Medulla oblongata (tissue), 1 donor: Measurements from ENCODE around the gene ASPN.

Experiments used
- DNase-seq: peaks from one replicate; pipeline ENCODE4 v3.0.0-alpha.2; 2015; ENCODE audit errors: extremely low spot score

Gene ASPN

DNA sequence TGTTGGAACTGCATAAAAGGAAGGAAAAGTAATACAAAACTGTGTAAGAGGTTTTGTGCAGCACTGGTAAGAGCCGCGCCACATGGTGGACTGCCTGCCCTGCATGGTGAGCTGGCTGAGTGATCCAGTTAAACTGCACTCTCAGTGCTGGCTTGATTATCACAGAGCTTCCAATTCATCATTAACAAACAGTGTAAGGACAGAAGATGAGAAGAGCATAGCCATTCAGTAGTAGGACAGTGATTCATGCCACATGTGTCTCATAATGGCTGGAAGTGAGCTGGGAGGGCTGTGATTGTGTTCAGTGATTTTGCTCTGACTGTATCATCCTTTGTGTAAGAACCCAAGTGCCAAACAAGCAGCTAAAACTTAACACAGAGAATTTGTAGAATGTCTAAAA lies 14.1 kb downstream of the ASPN start:
- DNase-seq, result peak; percentile 51

- DNase-seq, result no peak
These were observed 14.8 kb downstream of the ASPN start for GRCh38 chr9:92467511-92467910.

GRCh38 chr9:92467041-92467440 lies 15.3 kb downstream of the ASPN start:
- no peak for DNase-seq

- DNase-seq, result no peak
These were observed 18.3 kb downstream of the ASPN start for GRCh38 chr9:92463984-92464383.

GRCh38 chr9:92463387-92463786 lies 18.9 kb downstream of the ASPN start:
- DNase-seq, result no peak

DNA sequence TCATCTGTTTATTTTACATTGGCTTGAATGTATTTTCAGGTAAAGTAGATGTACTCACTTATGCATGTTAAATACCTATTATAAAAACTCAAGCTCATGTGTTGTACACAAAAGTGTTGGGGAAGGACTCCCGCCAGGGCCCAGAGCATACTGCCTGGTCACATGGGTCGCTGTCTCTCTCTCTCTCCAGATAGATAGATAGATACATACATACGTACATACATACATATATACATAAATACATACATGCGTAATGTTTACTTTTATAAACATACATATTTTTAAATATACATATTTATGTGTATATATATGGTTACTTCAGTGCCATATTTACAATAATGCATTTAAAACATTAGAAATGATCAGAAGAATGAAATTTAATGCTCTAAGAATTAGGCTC lies 24.7 kb downstream of the ASPN start:
- no peak for DNase-seq

DNA sequence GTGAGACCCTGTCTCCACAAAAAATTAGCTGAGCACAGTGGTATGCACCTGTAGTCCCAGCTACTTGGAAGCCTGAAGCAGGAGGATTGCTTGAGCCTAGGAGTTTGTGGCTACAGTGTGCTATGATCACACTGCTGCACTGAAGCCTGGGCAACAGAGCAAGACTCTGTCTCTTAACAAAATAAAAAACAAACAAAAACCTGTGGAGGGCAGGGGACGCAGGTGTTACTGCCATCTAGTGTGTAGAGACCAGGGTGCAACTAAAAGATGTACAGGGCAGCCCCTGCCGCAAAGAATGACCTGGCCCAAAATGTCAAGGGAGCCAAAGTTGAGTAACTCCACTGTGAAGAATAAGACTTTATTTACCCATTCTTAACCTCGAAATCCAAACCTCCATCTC lies 27.1 kb downstream of the ASPN start:
- DNase-seq, result no peak

DNA sequence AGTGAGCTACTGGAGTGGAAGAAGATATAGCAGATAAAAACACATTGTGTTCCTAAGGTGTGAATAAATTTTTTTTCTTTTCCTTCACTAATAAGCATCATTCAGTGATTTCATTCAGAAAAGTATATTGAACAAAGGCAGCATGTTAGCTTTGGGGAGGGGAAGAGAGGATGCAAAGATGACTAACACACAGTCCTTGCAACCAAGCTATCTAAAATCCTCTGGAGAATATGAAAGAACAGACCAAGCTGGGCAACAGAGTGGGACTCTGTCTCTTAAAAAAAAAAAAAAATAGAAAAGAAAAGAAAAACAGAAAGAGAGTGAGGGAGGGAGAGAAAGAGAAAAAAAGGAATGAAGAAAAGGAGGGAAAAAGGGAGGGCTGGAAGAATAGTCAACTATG lies 35.8 kb downstream of the ASPN start:
- no peak for DNase-seq

- no peak for DNase-seq
These were observed 37.5 kb downstream of the ASPN start for GRCh38 chr9:92444841-92445240.

GRCh38 chr9:92440751-92441046 lies 41.6 kb downstream of the ASPN start:
- DNase-seq, result no peak

GRCh38 chr9:92439921-92440750 lies 42.2 kb downstream of the ASPN start:
- no peak for DNase-seq

DNA sequence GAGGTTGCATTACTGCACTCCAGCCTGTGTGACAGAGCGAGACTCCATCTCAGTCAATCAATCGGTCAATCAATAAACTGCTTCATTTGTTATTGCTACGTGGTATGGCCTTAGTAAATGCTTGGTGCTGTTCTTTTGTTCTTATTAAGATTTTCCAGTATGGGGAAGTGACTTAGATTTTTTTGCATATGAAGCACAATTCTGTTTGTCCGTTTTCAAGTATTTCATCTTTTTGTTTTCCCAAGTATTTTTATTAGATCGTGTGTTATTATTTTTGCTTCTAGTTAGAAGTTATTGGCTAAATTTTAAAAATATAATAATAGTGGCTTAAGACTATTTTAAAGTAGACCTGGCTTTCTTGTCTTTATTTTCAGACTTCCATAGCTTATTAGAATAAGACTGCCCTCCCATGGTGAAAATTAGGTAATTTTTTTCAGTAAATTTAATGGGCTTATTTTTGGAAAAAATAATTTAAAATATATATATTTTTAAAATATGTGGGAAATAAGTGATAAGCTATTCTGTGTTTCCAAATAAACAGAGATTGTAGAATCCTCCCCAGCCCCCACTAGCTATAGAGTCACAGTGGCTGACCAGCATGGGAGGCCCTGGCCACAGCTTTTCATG lies 43.3 kb downstream of the ASPN start:
- DNase-seq, result peak; percentile 21

GRCh38 chr9:92435263-92435662 lies 47.0 kb downstream of the ASPN start:
- DNase-seq, result no peak

DNA sequence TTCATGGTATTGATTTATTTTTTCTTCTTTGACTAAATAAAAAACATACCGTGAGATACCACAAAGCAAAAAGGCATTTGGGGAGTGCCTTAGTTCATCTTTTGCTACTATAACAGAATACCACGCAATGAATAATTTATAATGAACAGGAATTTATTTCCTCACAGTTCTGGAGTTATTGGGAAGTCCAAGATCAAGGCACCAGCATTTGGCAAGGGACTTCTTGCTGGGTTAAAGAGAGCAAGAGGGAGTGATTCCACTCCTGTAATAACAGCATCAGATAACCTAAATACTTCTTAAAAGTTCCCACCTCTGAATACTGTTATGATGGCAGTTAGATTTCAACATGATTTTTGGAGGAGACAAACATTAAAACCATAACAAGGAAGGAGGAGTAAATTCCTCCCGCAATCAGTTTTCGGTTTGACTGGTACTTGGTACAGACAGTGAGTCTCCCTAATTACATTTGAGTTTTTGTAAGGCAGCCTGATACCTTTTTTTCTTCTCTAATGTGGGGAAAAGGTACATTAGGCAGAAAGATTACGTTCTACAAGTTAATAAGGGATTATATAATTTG lies 49.2 kb downstream of the ASPN start:
- DNase-seq, result no peak

DNA sequence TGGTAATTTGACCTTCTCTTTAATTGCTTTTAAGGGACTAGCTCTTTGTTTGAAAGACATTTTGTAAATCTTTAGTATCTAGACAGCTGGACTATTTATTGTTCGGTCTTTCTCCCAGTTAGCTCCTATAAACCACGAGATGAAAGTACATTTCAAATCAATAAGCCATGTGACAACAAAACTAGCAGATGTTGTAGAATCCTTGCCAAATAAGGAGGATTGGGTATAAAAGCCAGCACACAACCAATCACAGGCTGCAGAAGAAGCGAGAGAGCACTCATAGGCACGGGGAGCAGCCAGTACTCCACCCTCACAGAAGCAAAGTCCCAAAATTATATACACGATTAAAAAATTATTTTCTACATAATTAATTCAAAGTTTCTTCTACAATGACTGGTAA lies 50.0 kb downstream of the ASPN start:
- no peak for DNase-seq

DNA sequence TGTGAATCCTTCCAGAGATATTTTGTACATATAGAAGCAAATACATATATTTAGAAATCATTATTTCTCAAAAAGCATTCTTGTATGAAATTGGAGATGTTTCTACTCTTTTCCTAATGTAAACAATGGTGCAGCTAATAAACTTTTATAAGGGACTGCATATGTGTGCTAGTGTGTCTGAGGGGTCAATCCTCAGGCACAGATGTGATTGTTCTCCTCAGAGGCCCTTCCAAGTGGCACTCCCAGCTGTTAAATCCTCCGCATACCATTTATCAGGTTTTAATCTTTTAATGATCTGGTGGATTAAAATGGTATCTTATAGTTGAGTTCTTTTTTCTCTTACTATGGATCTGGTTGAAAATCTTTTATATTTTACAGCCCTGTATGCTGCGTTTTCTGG lies 52.5 kb downstream of the ASPN start:
- no peak for DNase-seq

DNA sequence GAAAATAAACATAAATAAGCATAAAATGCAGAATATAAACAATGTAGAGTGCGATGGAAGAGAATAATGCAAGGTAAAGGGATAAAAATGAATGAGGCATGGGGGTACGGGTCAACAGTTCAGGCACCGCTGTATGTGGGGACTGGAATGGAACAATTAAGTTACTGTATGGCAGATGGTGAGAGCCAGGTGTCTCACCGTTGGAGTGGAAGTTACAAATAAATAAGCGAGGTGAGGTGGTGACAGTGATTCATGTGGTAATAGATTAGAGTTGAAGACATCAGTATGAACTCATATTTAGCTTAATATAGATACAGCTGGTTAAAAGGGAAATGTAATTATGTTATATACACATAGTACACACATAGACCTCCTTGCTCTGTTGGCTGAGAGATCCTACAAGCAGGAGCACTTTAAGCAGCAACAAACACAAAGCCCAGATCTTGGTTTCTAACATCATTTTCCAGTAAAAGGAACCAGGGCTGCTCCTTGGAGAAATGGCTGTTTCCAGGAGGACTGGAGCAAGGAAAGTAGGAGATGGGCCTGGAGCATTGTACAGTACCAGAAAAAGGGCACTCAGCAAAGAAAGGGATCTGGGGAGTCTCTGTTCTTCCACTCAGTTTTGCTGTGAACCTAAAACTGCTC lies 55.7 kb downstream of the ASPN start:
- no peak for DNase-seq

- no peak for DNase-seq
These were observed 56.8 kb downstream of the ASPN start for GRCh38 chr9:92425474-92425873.

- DNase-seq, result no peak
These were observed 58.0 kb downstream of the ASPN start, which contains the start of gene OMD for GRCh38 chr9:92424340-92424739. TSS of gene OMD (minus strand) at chr9:92424471. CDS start at chr9:92417558, 6,913 bp downstream.

- no peak for DNase-seq
These were observed 58.7 kb downstream of the ASPN start for GRCh38 chr9:92423612-92424011.

- DNase-seq, result no peak
These were observed 59.5 kb downstream of the ASPN start for GRCh38 chr9:92422611-92423338.

DNA sequence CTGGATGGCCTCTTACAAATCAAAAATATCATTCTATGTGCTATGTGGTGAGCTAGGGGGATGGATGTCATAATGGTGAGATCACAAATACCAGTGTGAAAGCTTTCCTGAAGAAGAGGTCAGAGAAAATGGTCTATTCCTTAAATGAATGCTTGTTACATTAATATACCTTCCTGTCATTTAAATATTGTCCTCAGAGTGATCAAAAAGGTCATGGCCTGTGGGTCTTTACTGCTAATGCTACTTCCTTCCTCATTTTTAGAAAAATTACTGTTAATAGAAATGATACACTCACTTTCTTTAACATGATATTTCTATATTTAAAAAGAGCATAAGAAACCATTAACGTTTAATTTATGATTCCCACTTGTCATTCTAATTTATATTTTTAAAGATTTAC lies 67.7 kb downstream of the ASPN start:
- no peak for DNase-seq
